GM19351 (cell line): ENCODE results near the gene MRGPRX2.
A peak's percentile ranks its signal among the peaks of the same experiment; 100 is the strongest.

Source experiments
- ATAC-seq: cut with Tn5 transposase; IDR thresholded peaks from one replicate; pipeline ENCODE4 v1.9.1; 2021; ENCODE audit warnings: mild to moderate bottlenecking, moderate library complexity; ENCODE audit not compliant: unreplicated experiment

The MRGPRX2 gene

DNA sequence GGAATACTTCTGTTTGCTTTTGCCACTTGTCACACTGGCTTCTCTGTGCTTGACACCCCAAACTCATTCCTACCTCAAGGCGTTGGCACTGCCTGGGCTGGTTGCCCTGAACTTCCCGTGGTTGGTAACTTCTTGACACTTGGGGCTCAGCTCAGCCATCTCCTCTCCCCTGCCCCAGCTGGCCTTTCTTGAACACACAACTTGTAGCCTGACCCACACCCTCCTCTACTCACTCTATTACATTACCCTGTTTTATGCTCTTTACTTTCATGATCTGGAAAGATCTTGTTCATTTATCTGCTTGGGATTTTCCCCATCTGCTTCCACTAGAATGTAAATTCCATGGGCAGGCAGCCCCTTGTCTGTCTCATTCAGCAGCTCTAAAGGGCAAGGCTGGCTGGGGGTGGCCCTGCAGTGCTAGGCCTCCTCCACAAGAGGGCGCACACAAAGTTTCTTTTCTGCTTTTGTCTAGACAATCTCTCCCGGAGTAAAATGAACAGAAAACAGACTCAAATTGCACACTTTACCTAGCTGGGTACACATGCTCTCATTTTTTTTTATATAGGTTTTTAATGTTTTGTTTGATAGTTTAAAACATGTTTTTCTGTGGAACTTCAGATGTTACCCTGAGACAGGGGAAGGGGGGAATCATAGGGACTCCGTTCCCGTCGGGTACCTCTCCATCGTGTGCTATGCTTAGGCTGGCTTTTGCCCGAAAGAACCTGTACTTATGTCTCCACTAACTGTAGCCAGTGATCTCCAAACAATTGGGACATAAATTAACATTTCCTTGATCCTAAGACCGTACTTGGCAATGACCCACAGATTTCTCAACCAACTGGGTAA, 16.4 kb upstream of the MRGPRX2 start:
- ATAC-seq: peak; percentile 84

DNA sequence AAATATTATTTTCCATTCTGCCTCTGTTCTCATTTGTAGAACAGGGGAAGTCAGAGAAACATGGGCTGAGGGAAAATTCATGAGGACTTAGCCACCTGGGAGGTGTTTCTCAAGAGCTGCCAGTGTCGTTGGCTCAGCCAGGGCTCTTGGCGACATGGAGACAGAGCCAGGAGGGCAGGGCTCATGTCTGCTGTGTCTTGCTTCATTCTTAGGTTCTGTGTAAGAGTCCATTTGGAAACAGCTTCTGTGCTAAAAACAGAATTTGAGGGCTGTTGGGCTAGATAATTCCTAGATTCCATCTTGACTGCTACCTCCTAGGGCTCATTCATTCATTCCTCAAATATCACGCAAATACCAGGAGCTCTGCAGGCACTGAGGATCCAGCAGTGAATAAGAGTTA, 15.1 kb upstream of the MRGPRX2 start:
- ATAC-seq: no peak

DNA sequence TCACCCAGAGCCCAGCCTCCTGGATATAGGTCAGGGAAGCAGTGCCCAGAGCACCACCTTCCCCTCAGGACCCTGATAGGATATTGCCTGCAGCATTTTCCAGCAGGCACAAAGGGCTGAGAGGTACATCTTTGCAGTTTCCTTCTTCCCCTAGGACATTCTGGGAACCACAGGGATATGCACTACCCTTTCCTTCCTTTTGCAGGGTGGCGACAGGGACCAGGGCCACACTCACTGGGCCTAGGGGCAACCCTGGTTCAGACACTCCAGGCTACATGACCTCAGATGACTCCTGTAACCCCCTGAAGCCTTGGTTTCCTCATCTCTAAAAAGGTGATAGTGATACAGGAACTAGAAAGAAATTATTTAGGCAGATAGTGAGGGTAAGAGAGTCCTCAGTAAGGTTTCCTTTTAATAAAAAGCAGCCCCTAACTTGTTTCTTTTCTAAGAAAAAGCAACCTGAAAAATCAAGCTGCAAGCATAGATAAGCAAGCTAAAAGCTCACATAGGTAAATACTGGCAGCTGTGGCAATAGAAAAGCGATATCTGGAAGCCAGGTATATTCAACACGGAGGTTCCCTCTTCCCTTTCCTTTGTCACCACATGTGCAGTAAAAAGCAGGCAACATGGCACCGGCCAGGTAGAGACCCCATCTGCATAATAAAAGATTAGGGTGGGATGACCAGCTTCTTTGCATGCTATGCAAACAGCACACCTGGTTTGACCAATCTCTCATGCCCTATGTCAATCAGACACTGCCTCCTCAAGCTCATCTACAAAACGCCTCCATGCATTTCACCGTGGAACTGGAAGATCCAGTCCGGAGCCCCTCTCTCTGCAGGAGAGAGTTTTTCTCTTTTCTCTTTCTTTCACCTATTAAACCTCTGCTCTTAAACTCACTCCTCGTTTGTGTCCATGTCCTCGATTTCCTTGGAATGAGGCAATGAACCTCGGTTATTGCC, 13.2 kb upstream of the MRGPRX2 start:
- no peak for ATAC-seq

DNA sequence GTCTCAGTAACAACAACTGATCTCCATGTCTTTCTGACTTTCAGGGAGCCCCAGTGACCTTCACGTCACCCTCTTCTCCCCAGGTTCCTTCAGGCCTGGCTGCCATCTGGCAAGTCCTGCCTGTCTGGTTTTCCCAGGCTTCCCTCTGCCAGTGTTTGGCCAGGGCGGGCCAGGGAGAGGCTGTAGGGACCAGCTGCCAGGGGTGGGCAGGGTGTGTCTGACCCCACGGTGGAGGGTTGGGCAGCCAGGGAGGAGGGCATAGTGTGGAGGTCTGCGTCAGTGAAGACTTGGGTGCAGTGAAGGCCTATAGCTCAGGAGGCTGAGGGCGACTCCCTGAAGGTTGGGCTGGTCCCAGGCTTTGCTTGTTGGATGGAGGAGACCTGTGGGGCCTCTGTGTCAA, 11.9 kb upstream of the MRGPRX2 start:
- ATAC-seq: no peak

DNA sequence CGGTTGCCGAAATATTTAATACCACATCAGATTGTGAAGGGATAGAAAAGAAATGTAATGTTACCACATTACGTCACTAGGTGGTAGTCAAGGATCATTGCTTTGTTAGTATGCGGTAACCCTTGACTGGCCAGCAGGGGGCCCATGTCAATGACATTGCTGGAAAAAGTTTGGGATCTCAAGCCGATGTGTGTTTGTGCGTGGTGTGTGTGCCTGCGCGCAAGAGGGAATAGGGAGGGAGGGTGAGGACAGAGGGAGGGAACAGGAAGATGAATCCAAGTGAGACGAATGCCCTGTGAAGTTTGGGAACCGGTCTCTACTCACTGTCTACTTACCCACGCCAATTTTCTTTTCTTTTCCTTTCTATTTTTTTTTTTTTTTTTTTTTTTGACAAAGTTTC, 10.7 kb upstream of the MRGPRX2 start:
- peak; percentile 98 for ATAC-seq

DNA sequence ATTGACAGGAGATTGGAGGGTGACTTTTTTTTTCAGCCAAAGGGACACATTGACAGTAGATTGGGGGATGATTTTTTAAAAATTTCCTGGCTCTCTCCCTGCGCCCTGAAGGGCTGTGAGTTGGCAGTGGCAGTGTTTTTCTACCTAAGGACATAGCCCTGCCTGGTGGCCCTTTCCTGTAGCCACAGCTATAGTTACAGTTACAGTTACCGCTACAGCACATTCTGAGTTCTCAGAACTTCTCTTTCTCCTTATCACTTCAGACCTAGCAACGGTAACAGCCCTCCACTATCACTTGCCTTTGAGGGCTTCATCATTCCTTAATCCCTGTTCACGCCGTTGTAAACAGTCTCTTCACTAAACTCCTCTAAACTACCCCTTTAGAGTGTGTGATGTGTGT, 684 bp downstream of the MRGPRX2 start:
- ATAC-seq: no peak

DNA sequence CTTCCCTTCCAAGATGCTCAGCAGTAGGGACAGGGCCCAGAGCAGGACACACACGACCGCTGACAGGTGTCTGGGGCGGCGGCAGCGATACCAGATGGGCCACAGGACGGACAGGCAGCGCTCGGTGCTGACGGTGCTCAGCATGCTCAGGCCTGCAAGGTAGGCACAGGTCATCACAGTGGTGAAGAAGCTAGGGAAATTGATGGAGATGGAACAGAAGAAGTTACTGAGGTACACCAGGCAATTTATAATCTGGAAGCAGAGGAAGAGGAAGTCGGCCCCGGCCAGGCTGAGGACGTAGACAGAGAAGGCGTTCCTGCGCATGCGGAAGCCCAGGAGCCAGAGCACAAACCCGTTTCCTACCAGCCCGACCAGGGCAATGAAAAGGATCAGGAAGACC, 4.6 kb downstream of the MRGPRX2 start:
- ATAC-seq: no peak

DNA sequence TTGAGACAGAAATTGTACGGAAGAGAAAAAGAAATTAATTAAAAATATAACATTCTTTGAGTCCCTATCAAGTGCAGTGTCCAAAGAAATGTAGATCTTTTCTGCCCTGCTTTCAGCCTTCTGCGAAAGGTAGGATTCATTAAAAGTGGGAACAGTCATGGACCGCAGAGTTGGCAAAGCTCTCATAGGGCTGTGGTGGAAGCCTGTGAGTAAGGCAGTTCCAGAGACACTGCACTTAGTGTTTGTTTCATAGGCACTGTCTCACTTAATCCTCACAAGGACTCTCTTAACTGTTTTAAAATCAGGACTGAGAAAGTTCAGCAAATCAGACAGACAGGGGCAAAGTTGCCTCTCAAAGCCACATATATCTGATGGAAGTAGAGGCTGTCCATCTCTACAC, 5.5 kb downstream of the MRGPRX2 start:
- ATAC-seq: no peak

DNA sequence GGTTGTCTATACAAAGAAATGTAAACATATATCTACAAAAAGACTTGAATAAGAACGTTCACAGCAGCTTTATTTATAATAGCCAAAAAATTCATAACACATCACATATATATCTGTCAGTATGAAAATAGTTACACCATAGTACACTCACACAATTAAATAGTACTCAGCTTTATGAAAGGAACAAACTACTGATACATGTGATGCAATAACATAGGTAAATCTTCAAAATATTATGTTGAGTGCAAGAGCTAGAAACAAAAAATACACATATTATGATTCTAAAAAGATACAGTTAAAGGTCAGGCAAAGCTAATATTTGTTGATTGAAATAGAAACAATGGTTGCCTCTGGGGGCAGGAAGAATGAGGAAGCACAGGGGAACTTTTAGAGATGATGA, 6.6 kb downstream of the MRGPRX2 start:
- no peak for ATAC-seq

DNA sequence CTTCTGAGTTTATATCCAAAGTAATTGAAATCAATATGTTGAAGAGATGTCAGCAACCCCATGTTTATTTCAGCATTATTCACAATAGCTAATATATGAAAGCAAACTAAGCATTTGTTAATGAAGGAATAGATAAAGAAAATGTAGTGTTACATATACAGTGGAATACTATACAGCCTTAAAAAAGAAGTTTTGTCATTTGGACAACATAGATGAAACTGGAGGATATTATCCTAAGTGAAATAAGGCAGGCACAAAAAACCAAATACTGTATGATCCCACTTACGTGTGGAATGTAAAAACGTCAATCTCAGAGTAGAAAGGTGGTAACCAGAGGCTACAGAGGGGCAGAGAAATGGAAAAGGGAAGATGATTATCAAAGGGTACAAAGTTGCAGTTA, 10.2 kb downstream of the MRGPRX2 start:
- ATAC-seq: no peak

DNA sequence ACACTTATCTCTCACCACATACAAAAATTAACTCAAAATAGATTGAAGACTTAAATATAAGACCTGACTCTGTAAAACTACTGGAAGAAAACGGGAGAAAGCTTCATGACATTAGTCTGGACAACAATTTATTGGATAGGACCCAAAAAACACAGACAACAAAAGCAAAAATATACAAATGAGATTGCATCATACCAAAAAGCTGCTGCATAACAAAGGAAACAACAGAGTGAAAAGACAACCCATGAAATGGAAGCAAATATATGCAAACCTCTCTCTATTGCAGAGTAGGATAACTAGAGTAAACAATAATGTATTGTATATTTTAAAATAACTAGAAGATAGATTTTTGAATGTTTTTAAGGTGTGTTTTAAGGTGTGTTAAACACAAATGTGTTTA, 11.2 kb downstream of the MRGPRX2 start:
- ATAC-seq: no peak

DNA sequence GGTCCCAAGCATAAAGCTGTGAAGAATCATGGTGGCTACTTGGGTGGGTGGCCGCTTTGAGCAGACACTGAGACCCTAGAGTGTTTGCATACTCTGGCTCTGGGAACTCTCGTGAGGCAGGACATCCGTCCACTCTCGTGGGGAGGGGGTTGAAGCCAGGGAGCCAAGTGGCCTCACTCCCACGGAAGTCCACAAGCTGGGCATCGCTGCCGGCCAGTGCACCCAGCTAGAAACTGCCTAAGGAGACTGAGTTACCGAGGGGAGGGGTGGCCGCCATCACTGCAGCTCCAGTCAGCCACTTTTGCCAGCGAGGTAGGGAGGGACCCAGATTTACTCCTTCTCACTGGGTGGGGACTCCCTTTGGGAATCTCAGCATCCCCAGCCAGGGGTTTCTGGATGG, 20.5 kb downstream of the MRGPRX2 start:
- ATAC-seq: no peak

DNA sequence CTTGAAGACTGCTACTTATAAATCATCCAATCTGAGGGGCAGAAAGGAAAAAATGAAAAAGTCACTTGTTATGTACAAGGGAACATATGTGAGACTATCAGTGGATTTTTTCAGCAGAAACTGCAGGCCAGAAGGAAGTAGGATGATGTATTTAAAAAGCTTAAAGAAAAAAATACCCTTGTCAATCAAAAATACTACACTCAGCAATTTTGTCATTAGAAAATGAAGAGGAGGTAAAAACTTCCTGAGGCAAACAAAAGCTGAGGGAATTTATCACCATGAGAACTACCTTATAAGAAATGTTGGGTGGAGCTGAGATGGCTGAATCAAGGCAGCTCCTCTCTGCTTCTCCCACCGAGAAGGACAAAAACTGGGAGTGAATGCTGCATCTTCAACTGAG, 21.1 kb downstream of the MRGPRX2 start:
- ATAC-seq: no peak

DNA sequence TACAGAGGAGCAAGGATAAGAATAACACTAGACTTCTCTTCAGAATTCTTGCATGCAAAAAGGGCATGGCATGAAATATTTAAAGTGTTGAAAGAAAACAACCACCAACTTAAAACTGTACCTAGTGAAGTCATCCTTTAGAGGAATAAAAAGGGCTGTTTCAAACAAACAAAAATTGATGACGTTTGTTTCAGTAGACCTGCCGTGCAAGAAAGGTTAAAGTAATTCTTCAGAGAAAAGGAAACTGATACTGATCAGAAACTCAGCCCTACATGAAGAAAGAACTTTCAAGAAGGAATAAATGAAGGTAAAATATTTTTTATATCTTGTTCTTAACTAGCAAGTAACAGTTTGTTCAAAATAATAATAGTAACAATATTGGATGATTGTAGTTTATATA, 27.5 kb downstream of the MRGPRX2 start:
- ATAC-seq: peak; percentile 58

DNA sequence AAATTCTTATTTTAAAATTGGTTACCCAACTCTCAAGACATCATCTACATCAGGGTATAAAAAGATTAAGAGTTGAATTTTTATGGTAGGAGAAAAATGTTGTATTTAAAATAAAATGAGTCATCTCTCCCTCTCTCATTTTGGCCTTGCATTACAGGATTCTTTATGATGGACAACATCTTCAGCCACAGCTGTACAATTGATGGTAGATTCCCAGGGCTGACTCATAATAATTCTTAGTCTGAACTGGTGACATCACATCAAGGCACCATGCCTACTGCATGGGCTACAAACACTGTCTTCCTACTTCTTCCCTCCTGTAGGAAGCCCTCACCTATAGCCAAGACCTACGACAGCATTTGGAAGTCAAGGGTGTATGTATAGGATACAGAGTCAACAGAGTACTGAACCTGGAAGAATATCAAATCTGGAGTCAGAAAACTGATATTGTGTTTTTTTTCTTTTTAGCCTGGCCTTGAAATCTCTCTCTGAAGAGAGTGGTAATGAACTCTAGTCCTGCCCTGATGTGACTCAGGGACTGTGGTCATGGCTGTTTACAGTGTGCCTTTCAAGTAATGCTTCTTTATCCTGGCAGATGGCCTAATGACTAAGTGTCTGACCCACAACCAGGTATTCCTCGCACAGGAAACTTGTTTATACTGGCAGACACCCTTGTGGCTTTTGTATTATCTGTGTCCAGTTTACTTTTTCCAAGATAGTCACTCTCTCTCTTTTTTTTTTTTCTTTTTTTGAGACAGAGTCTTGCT, 32.5 kb downstream of the MRGPRX2 start:
- ATAC-seq: no peak

DNA sequence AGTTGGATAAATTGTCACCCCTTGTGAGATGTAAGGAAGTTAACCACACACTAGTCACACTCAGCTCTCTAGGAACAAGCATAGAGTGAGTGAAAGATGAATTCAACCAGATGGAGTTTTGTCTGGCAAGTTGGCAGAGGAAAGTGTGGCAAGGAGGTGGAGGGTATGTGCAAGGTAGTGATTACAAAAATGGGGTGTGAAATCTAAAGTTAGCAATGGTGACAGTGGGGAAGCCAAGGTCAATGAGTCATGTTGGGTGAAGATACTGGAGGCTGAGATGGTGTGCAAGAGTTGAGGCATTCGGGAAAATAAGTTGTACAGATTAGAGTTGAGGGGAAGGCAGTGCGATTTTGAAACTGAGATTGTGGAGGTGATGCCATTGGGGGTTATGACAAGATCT, 33.7 kb downstream of the MRGPRX2 start:
- ATAC-seq: no peak

DNA sequence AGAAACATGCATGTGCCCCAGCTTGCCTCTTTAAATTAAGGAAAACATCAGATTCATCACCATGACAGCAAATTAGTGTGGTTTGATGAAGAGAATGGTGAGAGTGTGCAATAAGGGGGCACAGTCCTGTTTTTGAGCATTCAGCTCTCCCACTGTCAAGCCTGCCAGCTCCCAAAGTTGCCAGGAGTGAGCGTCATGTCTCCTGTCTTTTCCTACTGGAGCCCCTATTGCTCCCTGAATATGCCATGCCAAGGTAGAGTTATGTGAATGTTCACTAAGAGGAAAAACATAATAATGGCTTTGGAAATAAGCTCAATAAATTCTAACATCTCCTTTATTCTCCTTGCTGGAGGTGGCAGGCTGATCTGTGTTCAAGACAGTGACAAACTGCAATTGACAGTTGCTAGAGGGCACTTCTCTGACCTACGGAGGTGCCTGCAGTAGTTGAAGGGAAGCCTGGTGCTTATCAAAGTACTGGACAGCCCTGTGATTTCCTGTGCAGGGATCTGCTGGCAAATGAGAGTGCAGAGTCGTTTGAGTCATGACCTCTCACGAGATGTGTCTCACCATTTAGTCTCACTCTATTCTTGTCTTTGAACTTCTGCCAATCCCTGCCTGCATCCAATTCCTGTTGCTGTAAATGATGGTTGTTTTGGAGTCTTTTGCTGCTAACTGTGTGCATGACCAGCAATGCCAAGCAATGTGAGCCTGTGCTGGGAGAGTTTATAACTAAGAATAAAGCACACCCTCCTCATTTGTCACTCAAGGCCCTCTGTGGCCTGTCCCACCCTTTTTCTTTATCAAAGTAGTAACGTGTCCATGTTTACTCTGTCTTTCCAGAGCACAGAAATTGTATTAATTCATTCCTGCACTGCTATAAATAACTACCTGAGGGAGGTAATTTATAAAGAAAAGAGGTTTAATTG, 34.8 kb downstream of the MRGPRX2 start:
- no peak for ATAC-seq

DNA sequence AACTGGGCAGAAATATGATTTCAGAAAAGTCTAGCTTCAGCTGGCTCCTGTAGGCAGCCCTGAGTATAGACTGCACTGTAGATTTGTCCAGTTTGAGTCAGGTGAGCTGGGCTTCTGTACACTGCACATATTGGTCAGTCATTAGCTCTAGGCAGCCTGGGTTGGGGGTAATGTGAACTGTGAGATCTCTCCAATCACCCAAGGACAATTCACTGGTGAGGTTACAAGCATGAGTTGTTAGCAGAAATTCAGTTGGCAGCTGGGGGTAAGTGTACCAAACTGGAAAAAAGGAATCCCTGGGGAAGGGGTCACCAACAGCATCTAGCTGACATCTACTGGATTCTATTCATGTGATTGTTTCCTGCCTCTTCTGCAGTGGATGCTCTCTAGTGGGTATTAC, 39.7 kb downstream of the MRGPRX2 start:
- ATAC-seq: no peak

DNA sequence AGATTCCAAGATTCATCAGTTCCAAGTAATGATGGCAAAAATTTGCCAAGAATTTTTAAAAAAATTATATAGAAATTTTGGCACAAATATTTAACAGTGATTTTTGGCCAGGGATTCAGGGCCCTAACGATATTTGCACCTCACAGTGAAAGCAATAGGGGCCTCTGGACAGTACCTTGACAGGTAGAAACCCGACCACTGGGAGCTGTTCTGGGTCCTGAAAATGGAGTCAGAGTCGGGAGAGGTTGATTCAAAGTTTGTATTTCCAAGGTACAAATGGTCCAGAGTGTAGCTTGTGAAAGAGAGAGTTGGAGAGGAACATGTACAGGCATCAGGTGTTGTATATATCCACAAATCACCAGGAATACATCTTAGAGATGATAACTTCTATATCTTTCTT, 41.6 kb downstream of the MRGPRX2 start:
- ATAC-seq: no peak

DNA sequence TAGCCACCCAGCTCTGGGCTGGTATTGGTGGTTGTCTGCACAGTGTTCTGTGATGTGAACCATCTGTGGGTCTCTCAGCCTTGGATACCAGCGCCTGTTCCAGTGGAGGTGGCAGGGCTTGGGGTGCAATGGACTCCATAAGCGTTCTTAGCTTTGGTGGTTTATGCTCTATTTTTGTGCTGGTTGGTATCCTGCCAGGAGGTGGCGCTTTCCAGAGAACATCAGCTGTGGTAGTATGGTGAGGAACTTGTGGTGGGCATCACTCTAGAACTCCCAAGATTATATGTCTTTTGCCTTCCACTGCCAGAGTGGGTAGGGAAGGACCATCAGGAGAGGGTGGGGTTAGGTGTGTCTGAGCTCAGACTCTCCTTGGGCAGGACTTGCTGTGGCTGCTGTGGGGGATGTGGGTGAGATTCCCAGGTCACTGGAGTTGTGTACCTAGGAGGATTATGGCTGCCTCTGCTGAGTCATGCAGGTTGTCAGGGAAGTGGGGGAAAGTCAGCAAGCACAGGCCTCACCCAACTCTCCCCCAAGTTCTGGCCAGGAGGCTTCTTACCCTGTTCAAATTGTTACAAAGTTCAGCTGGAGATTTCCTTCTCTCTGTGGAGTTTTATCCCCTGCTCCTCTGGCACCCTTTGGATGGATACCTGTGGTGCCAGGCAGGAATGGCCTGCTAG, 47.2 kb downstream of the MRGPRX2 start:
- no peak for ATAC-seq
